ENCODE data around the gene SLC7A1.

Gene SLC7A1

GRCh38 chr13:29484796-29485195, 110.7 kb downstream of the SLC7A1 start:
- DNase-seq = no peak

- no peak for DNase-seq
Observed at GRCh38 chr13:29484236-29484635, 111.3 kb downstream of the SLC7A1 start.

GRCh38 chr13:29483623-29484022, 111.9 kb downstream of the SLC7A1 start:
- no peak for DNase-seq

- no peak for DNase-seq
Observed at GRCh38 chr13:29483211-29483610, 112.3 kb downstream of the SLC7A1 start.

GRCh38 chr13:29482504-29482903, 113.0 kb downstream of the SLC7A1 start:
- DNase-seq = no peak

- DNase-seq = no peak
Observed at GRCh38 chr13:29481603-29482002, 113.9 kb downstream of the SLC7A1 start.

- no peak for DNase-seq
Observed at GRCh38 chr13:29480893-29481525, 114.5 kb downstream of the SLC7A1 start.

GRCh38 chr13:29479716-29480492, 115.6 kb downstream of the SLC7A1 start:
- DNase-seq = no peak

GRCh38 chr13:29476046-29476445, 119.4 kb downstream of the SLC7A1 start:
- no peak for DNase-seq

GRCh38 chr13:29474991-29475390, 120.5 kb downstream of the SLC7A1 start:
- DNase-seq = no peak

- no peak for DNase-seq
Observed at GRCh38 chr13:29473166-29473565, 122.3 kb downstream of the SLC7A1 start.

- peak in 3 of 5 experiments; percentile 9 to 39 (median 12) for DNase-seq
Observed at GRCh38 chr13:29472332-29472961, 123.0 kb downstream of the SLC7A1 start.

- DNase-seq = no peak
Observed at GRCh38 chr13:29471551-29471950, 123.9 kb downstream of the SLC7A1 start.

- no peak for DNase-seq
Observed at GRCh38 chr13:29465741-29466293, 129.7 kb downstream of the SLC7A1 start.

GRCh38 chr13:29464105-29464679, 131.3 kb downstream of the SLC7A1 start:
- no peak for DNase-seq

GRCh38 chr13:29459813-29460355, 135.6 kb downstream of the SLC7A1 start:
- DNase-seq = no peak
